Measurements from ENCODE around the gene KCNQ5.

Gene KCNQ5

GRCh38 chr6:72757926-72758325 is 136.1 kb downstream of the KCNQ5 start:
- H3K27me3 Mint-ChIP-seq = no peaks in the 10 kb centered on the region
- H3K4me1 Mint-ChIP-seq = peaks cover 3% of the 10 kb centered on the region
- H3K4me3 Mint-ChIP-seq = no peak overlapping the region
- ATAC-seq (ENCODE audit: low read depth) (no peak), DNase-seq (ENCODE audit: low spot score in 2 of 2) (no peak)
- no peaks in the 10 kb centered on the region for H3K9me3 Mint-ChIP-seq
- H3K36me3 Mint-ChIP-seq = peaks cover 2% of the 10 kb centered on the region
- no peak overlapping the region for H3K27ac Mint-ChIP-seq

GRCh38 chr6:72758901-72759300 is 137.0 kb downstream of the KCNQ5 start:
- Mint-ChIP-seq H3K36me3 (peaks cover 2% of the 10 kb centered on the region), H3K27ac (no peak overlapping the region), H3K27me3 (no peaks in the 10 kb centered on the region), H3K9me3 (no peaks in the 10 kb centered on the region), H3K4me3 (no peak overlapping the region), H3K4me1 (peaks cover 3% of the 10 kb centered on the region)
- DNase-seq (ENCODE audit: low spot score in 2 of 2) (no peak), ATAC-seq (ENCODE audit: low read depth) (no peak)

- no peak overlapping the region for H3K4me3 Mint-ChIP-seq
- no peak for DNase-seq (ENCODE audit: low spot score in 2 of 2)
- no peak for ATAC-seq (ENCODE audit: low read depth)
- H3K27ac Mint-ChIP-seq = no peak overlapping the region
- H3K27me3 Mint-ChIP-seq = no peaks in the 10 kb centered on the region
- peaks cover 3% of the 10 kb centered on the region for H3K4me1 Mint-ChIP-seq
- no peaks in the 10 kb centered on the region for H3K9me3 Mint-ChIP-seq
- no peaks in the 10 kb centered on the region for H3K36me3 Mint-ChIP-seq
Observed at GRCh38 chr6:72760114-72760793, 138.4 kb downstream of the KCNQ5 start.

- DNase-seq (ENCODE audit: low spot score in 2 of 2) = no peak
- H3K4me1 Mint-ChIP-seq = peaks cover 3% of the 10 kb centered on the region
- no peak overlapping the region for H3K27ac Mint-ChIP-seq
- H3K36me3 Mint-ChIP-seq = no peaks in the 10 kb centered on the region
- no peak for ATAC-seq (ENCODE audit: low read depth)
- no peaks in the 10 kb centered on the region for H3K27me3 Mint-ChIP-seq
- no peak overlapping the region for H3K4me3 Mint-ChIP-seq
- no peaks in the 10 kb centered on the region for H3K9me3 Mint-ChIP-seq
Observed at GRCh38 chr6:72761761-72762160, 139.9 kb downstream of the KCNQ5 start.

GRCh38 chr6:72769459-72770125 is 147.7 kb downstream of the KCNQ5 start:
- Mint-ChIP-seq H3K27me3 (no peaks in the 10 kb centered on the region), H3K36me3 (no peaks in the 10 kb centered on the region), H3K4me1 (peaks cover 16% of the 10 kb centered on the region), H3K9me3 (no peaks in the 10 kb centered on the region), H3K4me3 (no peak overlapping the region), H3K27ac (no peak overlapping the region)
- ATAC-seq (ENCODE audit: low read depth) (peak; percentile 68), DNase-seq (ENCODE audit: low spot score in 2 of 2) (no peak)

GRCh38 chr6:72770959-72771358 is 149.1 kb downstream of the KCNQ5 start:
- Mint-ChIP-seq H3K9me3 (no peaks in the 10 kb centered on the region), H3K4me3 (no peak overlapping the region), H3K27me3 (no peaks in the 10 kb centered on the region), H3K4me1 (peaks cover 16% of the 10 kb centered on the region), H3K36me3 (no peaks in the 10 kb centered on the region), H3K27ac (no peak overlapping the region)
- ATAC-seq (ENCODE audit: low read depth) = no peak
- DNase-seq (ENCODE audit: low spot score in 2 of 2) = no peak

- Mint-ChIP-seq H3K9me3 (no peaks in the 10 kb centered on the region), H3K4me1 (peaks cover 7% of the 10 kb centered on the region), H3K36me3 (peaks cover 2% of the 10 kb centered on the region), H3K27me3 (no peaks in the 10 kb centered on the region), H3K27ac (no peak overlapping the region), H3K4me3 (no peak overlapping the region)
- no peak for DNase-seq (ENCODE audit: low spot score in 2 of 2)
- no peak for ATAC-seq (ENCODE audit: low read depth)
Observed at GRCh38 chr6:72776456-72776855, 154.6 kb downstream of the KCNQ5 start.

- Mint-ChIP-seq H3K4me1 (peaks cover 5% of the 10 kb centered on the region), H3K27me3 (no peaks in the 10 kb centered on the region), H3K9me3 (no peaks in the 10 kb centered on the region), H3K27ac (no peak overlapping the region), H3K36me3 (peaks cover 5% of the 10 kb centered on the region), H3K4me3 (no peak overlapping the region)
- ATAC-seq (ENCODE audit: low read depth) (no peak), DNase-seq (ENCODE audit: low spot score in 2 of 2) (no peak)
Observed at GRCh38 chr6:72781624-72782023, 159.8 kb downstream of the KCNQ5 start.

- Mint-ChIP-seq H3K9me3 (no peaks in the 10 kb centered on the region), H3K36me3 (peaks cover 3% of the 10 kb centered on the region), H3K27me3 (no peaks in the 10 kb centered on the region), H3K27ac (no peak overlapping the region), H3K4me1 (peaks cover 5% of the 10 kb centered on the region), H3K4me3 (no peak overlapping the region)
- no peak for ATAC-seq (ENCODE audit: low read depth)
- no peak for DNase-seq (ENCODE audit: low spot score in 2 of 2)
Observed at GRCh38 chr6:72783035-72783434, 161.2 kb downstream of the KCNQ5 start.

- Mint-ChIP-seq H3K27ac (no peak overlapping the region), H3K27me3 (no peaks in the 10 kb centered on the region), H3K36me3 (peaks cover 3% of the 10 kb centered on the region), H3K4me3 (no peak overlapping the region), H3K4me1 (peaks cover 5% of the 10 kb centered on the region), H3K9me3 (no peaks in the 10 kb centered on the region)
- ATAC-seq (ENCODE audit: low read depth) = no peak
- no peak for DNase-seq (ENCODE audit: low spot score in 2 of 2)
Observed at GRCh38 chr6:72783666-72784065, 161.8 kb downstream of the KCNQ5 start.

- DNase-seq (ENCODE audit: low spot score in 2 of 2) (no peak), ATAC-seq (ENCODE audit: low read depth) (no peak)
- H3K9me3 Mint-ChIP-seq = no peaks in the 10 kb centered on the region
- H3K27me3 Mint-ChIP-seq = no peaks in the 10 kb centered on the region
- H3K27ac Mint-ChIP-seq = no peak overlapping the region
- peaks cover 5% of the 10 kb centered on the region for H3K4me1 Mint-ChIP-seq
- no peak overlapping the region for H3K4me3 Mint-ChIP-seq
- H3K36me3 Mint-ChIP-seq = peaks cover 3% of the 10 kb centered on the region
Observed at GRCh38 chr6:72784071-72784470, 162.2 kb downstream of the KCNQ5 start.

- Mint-ChIP-seq H3K36me3 (peaks cover 3% of the 10 kb centered on the region), H3K27me3 (no peaks in the 10 kb centered on the region), H3K27ac (no peak overlapping the region), H3K4me1 (peaks cover 5% of the 10 kb centered on the region), H3K9me3 (no peaks in the 10 kb centered on the region), H3K4me3 (no peak overlapping the region)
- ATAC-seq (ENCODE audit: low read depth) = no peak
- DNase-seq (ENCODE audit: low spot score in 2 of 2) = no peak
Observed at GRCh38 chr6:72784581-72784980, 162.7 kb downstream of the KCNQ5 start.

GRCh38 chr6:72787391-72788031 is 165.6 kb downstream of the KCNQ5 start:
- Mint-ChIP-seq H3K27ac (no peak overlapping the region), H3K9me3 (no peaks in the 10 kb centered on the region), H3K36me3 (peaks cover 4% of the 10 kb centered on the region), H3K4me1 (peaks cover 9% of the 10 kb centered on the region), H3K4me3 (no peak overlapping the region), H3K27me3 (no peaks in the 10 kb centered on the region)
- DNase-seq (ENCODE audit: low spot score in 2 of 2) (no peak), ATAC-seq (ENCODE audit: low read depth) (no peak)

- Mint-ChIP-seq H3K27me3 (no peaks in the 10 kb centered on the region), H3K9me3 (no peaks in the 10 kb centered on the region), H3K4me1 (peaks cover 9% of the 10 kb centered on the region), H3K27ac (no peak overlapping the region), H3K36me3 (peaks cover 4% of the 10 kb centered on the region), H3K4me3 (no peak overlapping the region)
- ATAC-seq (ENCODE audit: low read depth) (no peak), DNase-seq (ENCODE audit: low spot score in 2 of 2) (no peak)
Observed at GRCh38 chr6:72788188-72788587, 166.3 kb downstream of the KCNQ5 start.

All from memory B cell (primary cell).